VCaP (cell line): ENCODE results near the gene ABLIM1.

Experiments used
- H3K27ac ChIP-seq: fragments of 450-650 bp; 2 replicates; pipeline ENCODE4 v1.5.1; 2017
- TF ChIP-seq, protein P1 (sequence below): fragments of 450-650 bp; conservative IDR thresholded peaks from 2 replicates; pipeline ENCODE4 v1.5.1; 2017; ENCODE audit warnings: mild to moderate bottlenecking, moderate library complexity

Gene ABLIM1

DNA sequence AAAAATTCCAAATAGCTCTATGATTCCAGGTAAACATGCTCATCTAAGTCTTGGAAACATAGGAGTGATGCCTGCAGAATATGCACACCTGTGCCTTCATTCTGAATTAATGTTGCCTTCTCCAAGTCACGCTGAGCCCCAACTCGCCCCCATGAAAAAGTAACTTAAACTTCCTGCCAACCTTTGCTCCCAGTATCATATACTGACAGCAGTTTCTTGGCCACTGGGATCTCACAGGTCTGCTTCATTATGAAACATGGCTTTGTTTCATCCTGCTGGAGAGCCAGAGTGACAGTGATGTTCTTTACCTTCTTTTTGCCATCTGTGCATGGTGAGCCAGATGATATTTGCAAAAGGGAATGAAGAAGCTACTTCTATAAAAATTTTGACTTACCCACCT is 34.9 kb downstream of the ABLIM1 start:
- no peak overlapping the region for H3K27ac ChIP-seq
- TF ChIP-seq, protein P1, sequence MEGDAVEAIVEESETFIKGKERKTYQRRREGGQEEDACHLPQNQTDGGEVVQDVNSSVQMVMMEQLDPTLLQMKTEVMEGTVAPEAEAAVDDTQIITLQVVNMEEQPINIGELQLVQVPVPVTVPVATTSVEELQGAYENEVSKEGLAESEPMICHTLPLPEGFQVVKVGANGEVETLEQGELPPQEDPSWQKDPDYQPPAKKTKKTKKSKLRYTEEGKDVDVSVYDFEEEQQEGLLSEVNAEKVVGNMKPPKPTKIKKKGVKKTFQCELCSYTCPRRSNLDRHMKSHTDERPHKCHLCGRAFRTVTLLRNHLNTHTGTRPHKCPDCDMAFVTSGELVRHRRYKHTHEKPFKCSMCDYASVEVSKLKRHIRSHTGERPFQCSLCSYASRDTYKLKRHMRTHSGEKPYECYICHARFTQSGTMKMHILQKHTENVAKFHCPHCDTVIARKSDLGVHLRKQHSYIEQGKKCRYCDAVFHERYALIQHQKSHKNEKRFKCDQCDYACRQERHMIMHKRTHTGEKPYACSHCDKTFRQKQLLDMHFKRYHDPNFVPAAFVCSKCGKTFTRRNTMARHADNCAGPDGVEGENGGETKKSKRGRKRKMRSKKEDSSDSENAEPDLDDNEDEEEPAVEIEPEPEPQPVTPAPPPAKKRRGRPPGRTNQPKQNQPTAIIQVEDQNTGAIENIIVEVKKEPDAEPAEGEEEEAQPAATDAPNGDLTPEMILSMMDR = no peak

DNA sequence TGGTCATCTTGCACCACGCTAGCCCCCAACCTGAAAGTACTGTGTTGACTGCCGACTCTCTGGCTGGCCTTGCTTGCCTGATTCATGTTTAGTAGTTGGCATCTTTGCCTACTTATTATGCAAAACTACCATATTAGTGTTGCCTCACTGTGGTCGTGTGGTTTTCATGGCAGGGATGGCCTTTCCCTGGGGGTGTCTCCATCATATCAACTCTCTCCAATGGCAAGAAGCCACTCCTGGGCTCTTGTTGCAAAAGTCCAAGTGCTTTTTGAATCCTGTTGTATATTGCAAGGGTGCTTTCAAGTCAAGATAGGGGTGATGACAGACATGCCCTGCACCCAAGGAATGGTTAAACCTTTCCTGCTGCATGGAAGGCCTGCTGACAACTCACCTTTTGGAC is 39.4 kb downstream of the ABLIM1 start:
- TF ChIP-seq, protein P1 = no peak
- H3K27ac ChIP-seq = no peak overlapping the region

DNA sequence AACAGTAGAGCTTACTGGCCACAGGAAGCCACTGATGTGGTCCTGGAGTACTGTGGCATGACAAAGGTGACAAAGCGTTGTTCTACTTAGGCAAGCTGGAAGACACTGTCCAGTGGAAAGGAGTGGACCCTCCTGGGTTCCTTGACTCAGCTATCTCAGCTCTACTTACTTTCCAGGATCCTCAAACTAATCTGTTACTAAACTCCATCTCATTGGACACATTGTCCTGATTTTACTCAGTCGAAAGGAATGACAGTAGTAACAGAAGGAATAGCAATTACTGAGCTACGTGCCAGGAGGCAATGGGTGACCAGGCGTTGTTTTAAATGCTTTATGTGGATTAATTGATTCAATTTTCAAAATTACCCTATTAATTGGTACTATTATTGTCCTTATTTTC is 41.6 kb downstream of the ABLIM1 start:
- TF ChIP-seq, protein P1 = no peak
- no peak overlapping the region for H3K27ac ChIP-seq

DNA sequence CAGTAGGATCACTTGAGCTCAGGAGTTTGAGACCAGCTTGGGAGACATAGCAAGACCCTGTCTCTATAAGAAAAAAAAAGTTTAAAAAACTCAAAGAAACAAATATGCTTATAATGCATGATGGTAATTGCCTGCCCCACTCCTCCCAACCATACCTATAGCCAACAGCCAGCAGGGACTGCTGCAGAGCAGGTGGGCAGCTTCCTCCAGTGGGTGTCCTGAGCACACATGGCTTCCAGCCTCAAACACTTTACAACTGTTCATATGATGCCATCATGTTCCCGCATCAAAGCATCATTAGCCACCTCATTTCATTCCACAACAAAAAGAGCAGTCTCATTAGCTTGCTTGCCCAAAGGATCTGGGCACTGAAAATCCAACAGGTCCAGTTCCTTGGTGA is 42.0 kb downstream of the ABLIM1 start:
- TF ChIP-seq, protein P1 = no peak
- H3K27ac ChIP-seq = no peak overlapping the region

DNA sequence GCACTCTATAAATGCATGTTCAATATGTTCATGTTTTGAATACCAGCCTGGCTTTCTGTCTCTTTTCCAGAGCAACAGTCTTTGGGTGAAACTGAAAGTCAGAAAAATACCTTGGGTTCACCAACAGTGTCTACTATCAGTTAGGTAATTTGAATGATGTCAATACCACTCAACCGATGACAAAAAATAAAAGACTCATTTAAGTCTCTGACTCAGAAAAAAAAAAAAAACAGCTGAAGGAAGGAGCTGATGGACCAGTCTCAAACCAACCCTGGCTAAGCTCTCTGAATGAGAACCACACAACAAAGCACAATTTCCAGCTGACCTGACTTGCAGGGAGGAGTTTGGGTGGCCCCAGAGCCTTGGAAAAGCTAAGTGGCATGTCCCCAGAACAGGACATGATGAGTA is 42.5 kb downstream of the ABLIM1 start:
- H3K27ac ChIP-seq = no peak overlapping the region
- TF ChIP-seq, protein P1 = no peak

DNA sequence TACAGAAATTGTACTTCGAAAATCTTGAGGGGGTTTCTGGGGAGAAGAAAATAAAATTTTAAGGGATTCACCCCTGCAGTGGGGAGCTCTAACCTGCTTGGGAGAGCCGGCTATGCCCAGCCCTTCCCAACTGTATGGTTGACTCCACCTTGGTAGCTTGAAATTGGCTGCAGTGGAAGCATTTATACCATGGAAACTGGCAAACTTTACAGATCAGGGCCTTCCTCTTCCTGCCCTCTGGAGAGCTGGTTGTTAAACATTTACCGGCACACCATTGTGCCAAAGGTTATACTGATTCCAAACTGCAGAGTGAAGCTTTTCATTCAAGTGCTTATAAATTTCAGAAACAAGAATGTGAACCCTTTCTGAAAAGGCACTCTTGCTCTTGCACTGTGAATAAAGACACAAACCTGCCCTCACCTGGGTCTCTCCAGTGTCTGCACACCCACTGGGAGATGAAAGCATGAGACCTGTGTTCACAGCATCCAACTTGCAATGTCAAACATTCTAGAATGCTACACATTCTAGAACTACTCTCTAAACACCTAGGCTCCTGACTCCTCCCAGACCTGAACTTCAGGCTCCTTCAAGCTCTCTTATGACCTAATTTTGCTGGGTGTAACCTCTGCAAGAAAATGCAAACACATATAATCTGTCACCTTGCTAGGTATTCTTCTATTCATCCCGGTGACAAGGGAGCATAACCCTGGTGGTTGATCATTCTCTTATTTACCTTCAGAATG is 44.7 kb downstream of the ABLIM1 start:
- H3K27ac ChIP-seq = peak overlapping the region; percentile 49
- TF ChIP-seq, protein P1 = no peak

DNA sequence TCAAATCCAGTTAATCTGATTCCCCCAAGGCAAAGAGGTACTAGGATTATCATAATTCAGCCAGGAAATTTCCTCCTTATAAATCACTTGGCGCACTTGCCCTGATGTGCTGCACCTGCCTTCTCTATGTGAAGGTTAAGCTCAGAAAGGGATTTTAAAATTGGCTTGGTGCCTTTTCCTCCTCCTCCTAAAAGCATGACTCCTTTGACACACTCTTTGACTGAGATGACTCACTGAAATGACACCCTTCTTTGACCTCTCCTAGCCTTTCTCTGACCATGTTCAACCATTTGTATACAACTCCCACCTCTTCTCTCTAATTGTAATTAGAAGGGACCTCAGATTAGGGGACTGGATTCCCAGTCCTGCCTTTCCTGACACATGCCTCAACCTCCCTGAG is 46.5 kb downstream of the ABLIM1 start:
- no peak overlapping the region for H3K27ac ChIP-seq
- TF ChIP-seq, protein P1 = no peak
